HG03103 (cell line): ENCODE results near the gene MAP1LC3A.

Source experiments
- ATAC-seq: cut with Tn5 transposase; IDR thresholded peaks from one replicate; pipeline ENCODE4 v1.9.1; 2021; ENCODE audit warnings: low read depth; ENCODE audit not compliant: unreplicated experiment

Gene MAP1LC3A

DNA sequence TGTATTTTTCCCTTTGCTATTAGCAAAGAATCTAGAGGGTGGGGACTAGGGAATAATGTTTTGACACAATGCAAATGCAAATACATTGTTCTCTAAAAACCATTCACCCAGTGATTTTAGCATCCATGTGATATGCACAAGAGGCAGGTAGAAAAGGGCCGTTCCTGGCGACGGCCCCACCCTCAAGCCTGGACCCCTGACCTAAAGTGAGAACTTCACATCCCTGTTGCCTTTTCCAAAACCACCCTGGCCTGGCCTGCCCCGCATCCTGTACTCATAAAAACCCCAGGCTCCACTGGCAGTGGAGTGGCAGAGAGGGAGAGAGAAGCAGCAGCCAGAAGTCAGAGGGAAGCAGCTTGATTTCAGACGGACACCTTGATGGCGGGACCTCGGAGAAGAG, 48.5 kb downstream of the MAP1LC3A start:
- no peak for ATAC-seq
